GM23338 (cell line): ENCODE measurements around the gene GOLGA8R. TPM values are rescaled to one million over a fixed set of nuclear protein-coding genes. Genes with fewer than 3 reads are reported as not detected.
"Not testable (repeated sequence)": the region's sequence is repeated elsewhere in the genome, so short reads cannot be mapped to it uniquely, and the experiment has no call there.

Experiments used
- ATAC-seq: fragments of 200-7000 bp; cut with Tn5 transposase; 3 replicates; pipeline ENCODE4 v1.9.1; 2020
- DNase-seq: peaks from one replicate; pipeline ENCODE4 v3.0.0-alpha.2; 2015; ENCODE audit warnings: low spot score
- H2AFZ ChIP-seq: fragments of 200-600 bp; sonication (generic); 2 replicates; pipeline ENCODE4 v1.8.0; 2016; ENCODE audit warnings: antibody characterized with exemption, mild to moderate bottlenecking, moderate library complexity
- H3F3A ChIP-seq: fragments of 200-600 bp; sonication (generic); replicated peaks from 2 replicates; pipeline ENCODE4 v1.8.0; 2017; ENCODE audit warnings: antibody characterized with exemption, mixed run types, low read depth
- H3K27ac ChIP-seq: fragments of 200-600 bp; sonication (generic); 2 replicates; pipeline ENCODE4 v1.6.1; 2016; ENCODE audit warnings: low read depth
- H3K27me3 ChIP-seq: fragments of 200-600 bp; sonication (generic); 2 replicates; pipeline ENCODE4 v1.8.0; 2016; ENCODE audit warnings: mild to moderate bottlenecking, mixed run types, moderate library complexity; ENCODE audit not compliant: insufficient read depth
- H3K36me3 ChIP-seq: fragments of 200-600 bp; sonication (generic); 2 replicates; pipeline ENCODE4 v1.8.0; 2016; ENCODE audit warnings: mild to moderate bottlenecking; ENCODE audit not compliant: insufficient read depth
- H3K4me1 ChIP-seq: fragments of 200-600 bp; sonication (generic); 2 replicates; pipeline ENCODE4 v1.8.0; 2016; ENCODE audit warnings: mild to moderate bottlenecking, moderate library complexity; ENCODE audit not compliant: insufficient read depth
- H3K4me2 ChIP-seq: fragments of 200-600 bp; sonication (generic); 2 replicates; pipeline ENCODE4 v1.7.1; 2017; ENCODE audit warnings: mixed run types
- H3K4me3 ChIP-seq: fragments of 200-600 bp; sonication (generic); 2 replicates; pipeline ENCODE4 v1.6.1; 2016; ENCODE audit warnings: mixed run types
- H3K79me2 ChIP-seq: fragments of 200-600 bp; sonication (generic); replicated peaks from 2 replicates; pipeline ENCODE4 v1.8.0; 2017; ENCODE audit warnings: mild to moderate bottlenecking; ENCODE audit not compliant: insufficient read depth
- H3K9me2 ChIP-seq: fragments of 200-600 bp; sonication (generic); 2 replicates; pipeline ENCODE4 v1.8.0; 2017; ENCODE audit not compliant: insufficient read depth
- H4K20me1 ChIP-seq: fragments of 200-600 bp; sonication (generic); replicated peaks from 2 replicates; pipeline ENCODE4 v1.8.0; 2017; ENCODE audit warnings: mild to moderate bottlenecking; ENCODE audit not compliant: insufficient read depth
- H3K27ac Mint-ChIP-seq: 2 replicates; pipeline ENCODE4 v1.8.0; 2020; ENCODE audit warnings: inconsistent platforms, mild to moderate bottlenecking, moderate library complexity, mixed read lengths
- H3K27me3 Mint-ChIP-seq: 3 replicates; pipeline ENCODE4 v1.8.0; 2022; ENCODE audit warnings: low read depth, mild to moderate bottlenecking, moderate library complexity, mixed read lengths, inconsistent platforms; ENCODE audit not compliant: insufficient read depth, poor library complexity
- H3K36me3 Mint-ChIP-seq: 3 replicates; pipeline ENCODE4 v1.8.0; 2021; ENCODE audit warnings: low read depth, mild to moderate bottlenecking, inconsistent platforms, moderate library complexity, mixed read lengths
- H3K4me1 Mint-ChIP-seq: 3 replicates; pipeline ENCODE4 v1.8.0; 2020; ENCODE audit warnings: mild to moderate bottlenecking, inconsistent platforms, mixed read lengths
- H3K4me3 Mint-ChIP-seq: 3 replicates; pipeline ENCODE4 v1.8.0; 2021; ENCODE audit warnings: moderate library complexity, mild to moderate bottlenecking, inconsistent platforms, mixed read lengths
- H3K9me3 Mint-ChIP-seq: 3 replicates; pipeline ENCODE4 v1.8.0; 2020; ENCODE audit warnings: moderate library complexity, mild to moderate bottlenecking, inconsistent platforms, mixed read lengths
- polyA plus RNA-seq: library from polyadenylated mRNA; unstranded; fragments of >200 nt; fragmentation: Nextera tagmentation; extraction: Ambion mirVana; gene quantifications from 2 replicates; pipeline ENCODE4 v1.2.1, GENCODE V29; 2016
- total RNA-seq: library from RNA; depleted of rRNA; stranded (reverse); fragments of >200 nt; shearing (Covaris generic); gene quantifications from 2 replicates; pipeline ENCODE4 v1.2.3, GENCODE V29; 2014

GOLGA8R gene
- total and polyA plus RNA-seq, 2 experiments from 2014 or later, result 0.17 to 0.27 TPM

DNA sequence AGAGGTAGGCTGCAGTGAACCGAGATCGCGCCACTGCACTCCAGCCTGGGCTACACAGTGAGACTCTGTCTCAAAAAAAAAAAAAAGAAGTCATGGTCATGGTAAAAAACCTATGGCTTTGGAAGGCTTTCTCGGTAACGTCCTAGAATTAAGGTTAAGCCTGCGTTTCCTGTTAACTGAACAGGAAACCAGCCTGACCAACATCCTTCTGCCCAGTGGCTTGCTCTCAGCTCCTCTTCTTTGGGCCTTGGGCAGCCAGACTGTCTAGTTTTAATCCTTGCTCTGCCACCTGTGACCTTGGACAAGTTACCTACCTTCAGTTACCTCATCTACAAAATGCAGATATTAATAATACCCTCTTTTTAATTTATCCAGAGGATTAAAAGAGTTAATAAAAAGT is 6.7 kb upstream of the GOLGA8R start:
- DNase-seq, result peak; percentile 0
- not testable (repeated sequence) for H3K4me3 ChIP-seq, H3K27ac ChIP-seq, H3K4me3 Mint-ChIP-seq, H3K36me3 Mint-ChIP-seq, H3K27me3 ChIP-seq, H3K4me1 ChIP-seq, H3K79me2 ChIP-seq, H2AFZ ChIP-seq, H3K4me2 ChIP-seq, H3K27me3 Mint-ChIP-seq, ATAC-seq, H3K9me2 ChIP-seq, H3K9me3 Mint-ChIP-seq, H3K36me3 ChIP-seq, H3K27ac Mint-ChIP-seq, H3K4me1 Mint-ChIP-seq, H4K20me1 ChIP-seq, H3F3A ChIP-seq

- not testable (repeated sequence) for H4K20me1 ChIP-seq, ATAC-seq, H3F3A ChIP-seq, H3K4me1 ChIP-seq, H3K27ac Mint-ChIP-seq, H3K79me2 ChIP-seq, H3K27ac ChIP-seq, H2AFZ ChIP-seq, H3K36me3 ChIP-seq, H3K4me3 Mint-ChIP-seq, H3K27me3 ChIP-seq, H3K9me2 ChIP-seq, H3K9me3 Mint-ChIP-seq, H3K36me3 Mint-ChIP-seq, H3K4me3 ChIP-seq, H3K4me2 ChIP-seq, H3K27me3 Mint-ChIP-seq, H3K4me1 Mint-ChIP-seq
- peak; percentile 1 for DNase-seq
Observed at GRCh38 chr15:30407636-30408035, 6.4 kb downstream of the GOLGA8R start.

DNA sequence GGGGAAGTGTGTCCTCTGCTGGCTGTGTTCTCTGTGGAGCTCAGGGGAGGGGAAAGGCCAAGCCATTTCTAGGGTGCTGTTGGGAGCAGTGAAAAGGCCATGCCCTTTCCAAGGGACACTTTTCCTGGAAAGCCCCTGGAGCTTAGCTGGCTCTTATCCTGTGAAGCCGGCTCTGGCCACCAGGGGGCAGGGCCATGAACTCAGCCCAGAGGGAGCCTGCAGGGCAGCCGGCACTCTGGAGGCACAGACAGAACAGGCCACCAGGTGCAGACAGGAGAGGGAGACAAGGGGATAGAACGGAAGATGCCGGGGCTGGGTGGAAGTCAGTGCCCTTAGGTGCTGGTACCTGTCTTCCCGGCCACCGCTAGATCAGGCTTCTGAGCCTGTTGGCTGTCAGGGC is 15.1 kb downstream of the GOLGA8R start:
- H3K27ac Mint-ChIP-seq, H3K27me3 ChIP-seq, DNase-seq, H4K20me1 ChIP-seq, H3K9me2 ChIP-seq, H3K4me2 ChIP-seq, H3K36me3 Mint-ChIP-seq, H3K4me3 Mint-ChIP-seq, H3K36me3 ChIP-seq, H2AFZ ChIP-seq, H3K4me3 ChIP-seq, H3K79me2 ChIP-seq, H3K4me1 ChIP-seq, H3F3A ChIP-seq, H3K9me3 Mint-ChIP-seq, H3K4me1 Mint-ChIP-seq, H3K27ac ChIP-seq, H3K27me3 Mint-ChIP-seq: not testable (repeated sequence)
- peak; percentile 79 for ATAC-seq

GRCh38 chr15:30393664-30393991 is 20.4 kb downstream of the GOLGA8R start:
- not testable (repeated sequence) for H3K9me2 ChIP-seq, H3K27me3 ChIP-seq, H3K27ac Mint-ChIP-seq, H3K36me3 Mint-ChIP-seq, ATAC-seq, DNase-seq, H3K27ac ChIP-seq, H3K4me3 Mint-ChIP-seq, H3K79me2 ChIP-seq, H3K4me3 ChIP-seq, H3K9me3 Mint-ChIP-seq, H3K4me2 ChIP-seq, H3K4me1 Mint-ChIP-seq, H3F3A ChIP-seq, H3K4me1 ChIP-seq, H3K27me3 Mint-ChIP-seq, H4K20me1 ChIP-seq, H3K36me3 ChIP-seq, H2AFZ ChIP-seq

- H4K20me1 ChIP-seq, H3K9me2 ChIP-seq, H2AFZ ChIP-seq, H3K27ac ChIP-seq, H3K4me2 ChIP-seq, H3K27me3 Mint-ChIP-seq, H3K4me3 ChIP-seq, H3K27ac Mint-ChIP-seq, H3K9me3 Mint-ChIP-seq, H3K36me3 Mint-ChIP-seq, H3F3A ChIP-seq, DNase-seq, H3K27me3 ChIP-seq, H3K4me1 Mint-ChIP-seq, H3K4me3 Mint-ChIP-seq, H3K36me3 ChIP-seq, H3K79me2 ChIP-seq, H3K4me1 ChIP-seq: not testable (repeated sequence)
- ATAC-seq, result peak; percentile 92
Observed at GRCh38 chr15:30392766-30393663, 21.0 kb downstream of the GOLGA8R start, which contains the start of gene CHRFAM7A. Gene CHRFAM7A (minus strand): TSS chr15:30393540. CDS start chr15:30383351, 10,189 bp downstream.

GRCh38 chr15:30386318-30386887 is 27.7 kb downstream of the GOLGA8R start:
- not testable (repeated sequence) for H3K9me3 Mint-ChIP-seq, H3F3A ChIP-seq, H3K79me2 ChIP-seq, H3K27me3 ChIP-seq, H3K27me3 Mint-ChIP-seq, H3K4me3 ChIP-seq, H3K9me2 ChIP-seq, H2AFZ ChIP-seq, H3K4me2 ChIP-seq, H3K4me3 Mint-ChIP-seq, ATAC-seq, H3K4me1 ChIP-seq, H4K20me1 ChIP-seq, H3K36me3 ChIP-seq, H3K27ac Mint-ChIP-seq, DNase-seq, H3K36me3 Mint-ChIP-seq, H3K27ac ChIP-seq, H3K4me1 Mint-ChIP-seq
